K562 (cell line): ENCODE results near the gene EPS8L1. TPM values are rescaled to one million over a fixed set of nuclear protein-coding genes. Genes with fewer than 3 reads are reported as not detected.

Experiments used
- ATAC-seq: fragments of 200-7000 bp; cut with Tn5 transposase; 3 replicates; pipeline ENCODE4 v1.9.1; 2020; ENCODE audit warnings: moderate library complexity
- BruUV-seq: library from RNA; stranded (reverse); fragments of 400-500 nt; replicated peaks from 2 replicates; lab custom pipeline; 2021; lab: Mats Ljungman, UMichigan
- CTCF ChIA-PET: fragments of 300-600 bp; formaldehyde crosslinking; extraction: SDS; loops from one replicate; lab custom pipeline; 2021; ENCODE audit warnings: low intra/inter-chr PET ratio; lab: Yijun Ruan, JAX
- POLR2A ChIA-PET: fragments of 300-600, 350-650 bp; sonication (Branson Sonifier 250); formaldehyde crosslinking; extraction: SDS; loops from one replicate; lab custom pipeline; 2021; ENCODE audit warnings: antibody characterized with exemption, inconsistent platforms; lab: Yijun Ruan, JAX
- DNase-seq, 4 experiments: peaks; one replicate each; pipeline versions ENCODE4 v3.0.0 to v3.0.0-alpha.2; 2011 to 2018; ENCODE audit warnings: low spot score in 3 of 4, mixed read lengths in 3 of 4; ENCODE audit errors: extremely low read depth in 1 of 4
- FAIRE-seq: peaks from 2 replicates; lab custom pipeline; 2011; peaks lifted over from hg19 to GRCh38; lab: Jason Lieb, UNC
- H2AFZ ChIP-seq: 2 replicates; pipeline ENCODE4 v1.6.0; 2011; ENCODE audit warnings: low read depth, low read length, control low read depth, inconsistent platforms
- H3K27ac ChIP-seq: fragments of 200-600 bp; 3 replicates; pipeline ENCODE4 v1.8.0; 2011; ENCODE audit warnings: low read depth, mild to moderate bottlenecking, control low read depth, inconsistent platforms, low read length, moderate library complexity, mixed read lengths; ENCODE audit errors: extremely low read depth
- H3K27me3 ChIP-seq, 2 experiments: fragments of 300-600 bp in 1 of 2; 2 replicates in 1 of 2; 3 replicates in 1 of 2; pipeline versions ENCODE4 v1.6.0 to v1.8.0; 2011; ENCODE audit warnings: inconsistent platforms in 2 of 2, low read length in 2 of 2, mild to moderate bottlenecking in 1 of 2, mixed read lengths in 1 of 2, moderate library complexity in 1 of 2; ENCODE audit not compliant: control insufficient read depth in 2 of 2, insufficient read depth in 2 of 2
- H3K36me3 ChIP-seq: fragments of 300-600 bp; 3 replicates; pipeline ENCODE4 v1.8.0; 2011; ENCODE audit warnings: mild to moderate bottlenecking, low read length, inconsistent platforms; ENCODE audit not compliant: control insufficient read depth, insufficient read depth
- H3K4me1 ChIP-seq, 2 experiments: fragments of 200-600 bp in 1 of 2; replicated peaks in 1 of 2; 2 replicates in 1 of 2; 3 replicates in 1 of 2; pipeline versions ENCODE4 v1.5.1 to v1.8.0; 2011; ENCODE audit warnings: inconsistent platforms in 2 of 2, low read length in 2 of 2, mild to moderate bottlenecking in 1 of 2, mixed read lengths in 1 of 2, moderate library complexity in 1 of 2; ENCODE audit not compliant: control insufficient read depth in 2 of 2, insufficient read depth in 2 of 2
- H3K4me2 ChIP-seq: 2 replicates; pipeline ENCODE4 v1.6.1; 2011; ENCODE audit warnings: low read length, control low read depth, inconsistent platforms, mixed read lengths; ENCODE audit not compliant: insufficient read depth
- H3K4me3 ChIP-seq: fragments of 200-600 bp; sonication (generic), shearing (Covaris generic); 2 replicates; pipeline ENCODE4 v1.5.1; 2016; ENCODE audit warnings: control low read depth, inconsistent platforms
- H3K79me2 ChIP-seq: fragments of 200-600 bp; 3 replicates; pipeline ENCODE4 v1.8.0; 2011; ENCODE audit warnings: low read length, inconsistent platforms; ENCODE audit not compliant: control insufficient read depth, insufficient read depth
- H3K9ac ChIP-seq, 2 experiments: 2 replicates each; pipeline versions ENCODE4 v1.6.0 to v1.6.1; 2011; ENCODE audit warnings: low read depth in 2 of 2, low read length in 2 of 2, control low read depth in 1 of 2, inconsistent platforms in 1 of 2, mild to moderate bottlenecking in 1 of 2, mixed read lengths in 1 of 2; ENCODE audit not compliant: insufficient read depth in 1 of 2
- H3K9me1 ChIP-seq: one replicate; pipeline ENCODE4 v1.6.0; 2011; ENCODE audit warnings: inconsistent platforms, mild to moderate bottlenecking, low read length, moderate library complexity; ENCODE audit not compliant: control insufficient read depth, insufficient read depth
- H3K9me3 ChIP-seq: replicated peaks from 2 replicates; pipeline ENCODE4 v1.5.1; 2011; ENCODE audit warnings: low read depth, low read length, inconsistent platforms; ENCODE audit not compliant: control insufficient read depth, insufficient read depth
- H4K20me1 ChIP-seq: replicated peaks from 2 replicates; pipeline ENCODE4 v1.6.1; 2011; ENCODE audit warnings: low read length, inconsistent platforms, mixed read lengths; ENCODE audit not compliant: control insufficient read depth, insufficient read depth
- ATF2 ChIP-seq: sonication (generic); formaldehyde crosslinking; IDR thresholded peaks from 2 replicates; pipeline ENCODE4 v1.8.1; 2022; ENCODE audit warnings: missing genetic modification reagents
- CHCHD3 ChIP-seq: fragments of 250-450 bp; sonication (Bioruptor Pico); IDR thresholded peaks from 2 replicates; pipeline ENCODE4 v2.1.2; 2022; ENCODE audit warnings: mild to moderate bottlenecking
- CTCF ChIP-seq, 3 experiments: IDR thresholded peaks in 2 of 3; conservative IDR thresholded peaks in 1 of 3; 2 replicates each; pipeline ENCODE4 v1.5.1; 2011 to 2012; ENCODE audit warnings: low read length in 3 of 3, mild to moderate bottlenecking in 3 of 3, control low read depth in 2 of 3, improper control_type of control experiment in 1 of 3, inconsistent platforms in 1 of 3, low read depth in 1 of 3, mixed read lengths in 1 of 3, moderate library complexity in 1 of 3; ENCODE audit not compliant: insufficient read depth in 2 of 3
- ETV1 ChIP-seq: fragments of 450-650 bp; conservative IDR thresholded peaks from 2 replicates; pipeline ENCODE4 v1.6.1; 2016; ENCODE audit warnings: missing genetic modification characterization, control low read depth, low read depth, missing compliant biosample characterization
- FOXM1 ChIP-seq, 2 experiments: fragments of 450-650 bp in 1 of 2; sonication (generic) in 1 of 2; formaldehyde crosslinking in 1 of 2; IDR thresholded peaks; 2 replicates each; pipeline versions ENCODE4 v1.6.1 to v1.9.0; 2017 to 2022; ENCODE audit warnings: low read depth in 2 of 2, mild to moderate bottlenecking in 2 of 2, missing genetic modification reagents in 1 of 2, moderate library complexity in 1 of 2
- POLR2B ChIP-seq: fragments of 450-650 bp; IDR thresholded peaks from 2 replicates; pipeline ENCODE4 v1.6.1; 2018; ENCODE audit warnings: low read depth; ENCODE audit not compliant: partially characterized antibody
- RBFOX2 ChIP-seq: fragments of 200-400 bp; formaldehyde crosslinking; IDR thresholded peaks from 2 replicates; pipeline ENCODE4 v1.6.1; 2017; ENCODE audit warnings: low read depth, mild to moderate bottlenecking, low read length, moderate library complexity
- TBP ChIP-seq: optimal IDR thresholded peaks from 2 replicates; pipeline ENCODE3; 2011; ENCODE audit warnings: low read depth, low read length, improper control_type of control experiment
- ZNF184 ChIP-seq: sonication (generic); formaldehyde crosslinking; IDR thresholded peaks from 2 replicates; pipeline ENCODE4 v1.5.0; 2020; ENCODE audit warnings: missing genetic modification reagents
- ZNF609 ChIP-seq: sonication (generic); formaldehyde crosslinking; IDR thresholded peaks from 2 replicates; pipeline ENCODE4 v1.8.1; 2023; ENCODE audit warnings: missing genetic modification reagents, mild to moderate bottlenecking, borderline replicate concordance
- ZSCAN32 ChIP-seq: fragments of 450-650 bp; formaldehyde crosslinking; IDR thresholded peaks from 2 replicates; pipeline ENCODE4 v1.4.0; 2020; ENCODE audit warnings: mild to moderate bottlenecking, moderate library complexity
- WGBS: fragments of 100-300 bp; shearing (Covaris generic); methylation state at CpG from one replicate; pipeline ENCODE4 v1.1.6; 2016; ENCODE audit warnings: low coverage, mixed read lengths; ENCODE audit not compliant: insufficient coverage; ENCODE audit errors: missing lambda C conversion rate; 5-methylcytosine and 5-hydroxymethylcytosine counted together
- in situ Hi-C: fragments of 300-500 bp; cut with MboI; formaldehyde crosslinking; loops from 4 replicates; pipeline ENCODE4 v1.15.0; 2018; ENCODE audit warnings: inconsistent platforms, mixed read lengths
- intact Hi-C: fragments of 100-400 bp; cut with micrococcal nuclease; formaldehyde crosslinking; loops from 2 replicates; pipeline ENCODE4 v1.14.2; 2022
- polyA plus RNA-seq, 8 experiments: library from polyadenylated mRNA; depleted of rRNA in 4 of 8; stranded (reverse) in 5 of 8; unstranded in 3 of 8; fragments of >200 nt; fragmentation: Nextera tagmentation in 2 of 8; fragmentation: Illumina TruSeq in 1 of 8; extraction: Ambion mirVana in 2 of 8; extraction: Trizol in 1 of 8; gene quantifications; 2 replicates each; pipeline versions ENCODE4 v1.2.1 to v1.2.3, GENCODE V29; 2011 to 2014; ENCODE audit warnings: inconsistent platforms in 1 of 8, missing spikeins in 1 of 8
- total RNA-seq, 7 experiments: library from RNA; depleted of rRNA in 6 of 7; stranded (reverse); fragments of >200 nt in 6 of 7; fragmentation: Illumina TruSeq in 2 of 7; extraction: Trizol in 2 of 7; gene quantifications; 2 replicates each; pipeline versions ENCODE4 v1.2.1 to v1.2.3, GENCODE V29; 2011 to 2021; ENCODE audit warnings: low replicate concordance in 1 of 7

EPS8L1 gene
- total and polyA plus RNA-seq, 9 of the 15 experiments (the other 6 are each of a cell fraction or from before 2014, with no cell fraction given): 0.35 to 22.1 (median 11.9) TPM

GRCh38 chr19:55041627-55042343 is 33.9 kb upstream of the EPS8L1 start (continued):
- TF ChIP-seq CTCF (IDR thresholded peaks at IDR 0.05 in 2 of 3, conservative IDR thresholded peaks at IDR 0.05 in 1 of 3; ENCODE audit: insufficient read depth in 2 of 3, low read depth in 1 of 3, low read length in 3 of 3): no peak
- no peak for TF ChIP-seq ZNF184 (CRISPR knock-in tag)
- TF ChIP-seq ETV1: peak; percentile 85
- no peak for TF ChIP-seq CHCHD3 (CRISPR knock-in tag)
- TF ChIP-seq FOXM1 (IDR thresholded peaks at IDR 0.05; ENCODE audit: low read depth): no peak
- TF ChIP-seq FOXM1 (CRISPR knock-in tag; IDR thresholded peaks at IDR 0.05; ENCODE audit: low read depth): no peak
- TF ChIP-seq POLR2B: peak; percentile 35
- TF ChIP-seq ZSCAN32 (CRISPR knock-in tag): no peak

GRCh38 chr19:55042344-55042678 is 33.4 kb upstream of the EPS8L1 start:
- DNase-seq (no peak), ATAC-seq (no peak), FAIRE-seq (no peak)
- intact Hi-C loops: loop anchor here (10.0 kb wide), 1 partner anchor 158 kb away; no protein-coding TSS in a partner anchor
- H3K79me2 ChIP-seq: peaks cover 55% of the 10 kb centered on the region
- H3K4me3 ChIP-seq: no peak overlapping the region
- H3K36me3 ChIP-seq: peaks cover 68% of the 10 kb centered on the region
- H4K20me1 ChIP-seq: no peaks in the 10 kb centered on the region; the same call in 1 of the 2 replicates
- peak overlapping the region; percentile 64 to 81 for H3K9ac ChIP-seq
- POLR2A ChIA-PET: interaction anchor here (0.6 to 2.6 kb wide), 3 partner anchors 11 to 161 kb away, joined by 4 to 15 read pairs (median 5); no protein-coding TSS in a partner anchor
- H2AFZ ChIP-seq: no peak overlapping the region
- no peaks in the 10 kb centered on the region for H3K9me1 ChIP-seq
- in situ Hi-C loops: no loop called here
- BruUV-seq: no TSS peak
- peaks cover 39 to 54% of the 10 kb centered on the region in 2 experiments for H3K4me1 ChIP-seq
- WGBS: 49% methylated on average over 9 of the region's 9 CpGs
- no peaks in the 10 kb centered on the region for H3K27me3 ChIP-seq
- peak overlapping the region; percentile 79 for H3K4me2 ChIP-seq
- CTCF ChIA-PET: no interaction called here
- peak overlapping the region; percentile 96 for H3K27ac ChIP-seq
- no peaks in the 10 kb centered on the region for H3K9me3 ChIP-seq
- no peak for TF ChIP-seq ATF2
- no peak for TF ChIP-seq RBFOX2
- TF ChIP-seq ZNF609 (CRISPR knock-in tag): no peak
- no peak for TF ChIP-seq TBP
